SK-N-SH treated with all-trans-retinoic acid at 6 μM for 48 hours (cell line): ENCODE data around the gene PITPNC1.

Experiments used
- ATAC-seq: fragments of 200-7000 bp; cut with Tn5 transposase; 3 replicates; pipeline ENCODE4 v1.9.1; 2020; ENCODE audit warnings: mild to moderate bottlenecking, moderate library complexity
- ARNTL ChIP-seq: fragments of 450-650 bp; formaldehyde crosslinking; IDR thresholded peaks from 2 replicates; pipeline ENCODE4 v1.5.0; 2020; ENCODE audit warnings: low read depth, mild to moderate bottlenecking, moderate library complexity, borderline replicate concordance
- BACH2 ChIP-seq: fragments of 250-450 bp; sonication (Bioruptor Pico); IDR thresholded peaks from 2 replicates; pipeline ENCODE4 v1.9.0; 2021; ENCODE audit warnings: mild to moderate bottlenecking, borderline replicate concordance
- CREB5 ChIP-seq: fragments of 250-450 bp; sonication (Bioruptor Pico); IDR thresholded peaks from 2 replicates; pipeline ENCODE4 v1.5.1; 2020; ENCODE audit warnings: low read depth, mild to moderate bottlenecking, moderate library complexity
- CSDC2 ChIP-seq: fragments of 250-450 bp; sonication (Bioruptor Pico); IDR thresholded peaks from 2 replicates; pipeline ENCODE4 v1.5.0; 2020; ENCODE audit warnings: mild to moderate bottlenecking, moderate library complexity
- CSRNP3 ChIP-seq: fragments of 250-450 bp; sonication (Bioruptor Pico); IDR thresholded peaks from 2 replicates; pipeline ENCODE4 v1.5.1; 2021; ENCODE audit warnings: mild to moderate bottlenecking, moderate library complexity
- ESRRG ChIP-seq: fragments of 250-450 bp; sonication (Bioruptor Pico); IDR thresholded peaks from 2 replicates; pipeline ENCODE4 v1.6.1; 2021; ENCODE audit warnings: mild to moderate bottlenecking
- GLIS3 ChIP-seq: fragments of 250-450 bp; sonication (Bioruptor Pico); IDR thresholded peaks from 2 replicates; pipeline ENCODE4 v1.5.0; 2020; ENCODE audit warnings: mild to moderate bottlenecking, moderate library complexity
- ISL1 ChIP-seq: fragments of 250-450 bp; sonication (Bioruptor Pico); IDR thresholded peaks from 2 replicates; pipeline ENCODE4 v2.1.2; 2022; ENCODE audit warnings: mild to moderate bottlenecking, moderate library complexity
- OSR1 ChIP-seq: fragments of 250-450 bp; sonication (Bioruptor Pico); IDR thresholded peaks from 2 replicates; pipeline ENCODE4 v1.8.0; 2022; ENCODE audit warnings: moderate library complexity, mild to moderate bottlenecking, inconsistent platforms
- POU6F1 ChIP-seq: fragments of 250-450 bp; sonication (Bioruptor Pico); IDR thresholded peaks from 2 replicates; pipeline ENCODE4 v1.8.0; 2021; ENCODE audit warnings: low read depth, mild to moderate bottlenecking, moderate library complexity, borderline replicate concordance
- PPARA ChIP-seq: fragments of 250-450 bp; sonication (Bioruptor Pico); IDR thresholded peaks from 2 replicates; pipeline ENCODE4 v1.5.0; 2020; ENCODE audit warnings: mild to moderate bottlenecking, borderline replicate concordance
- RARB ChIP-seq: fragments of 250-450 bp; sonication (Bioruptor Pico); IDR thresholded peaks from 2 replicates; pipeline ENCODE4 v1.8.0; 2021; ENCODE audit warnings: mild to moderate bottlenecking, moderate library complexity
- SNAI2 ChIP-seq: fragments of 250-450 bp; sonication (Bioruptor Pico); IDR thresholded peaks from 2 replicates; pipeline ENCODE4 v1.5.0; 2020; ENCODE audit warnings: mild to moderate bottlenecking, moderate library complexity
- TCF4 ChIP-seq: fragments of 250-450 bp; sonication (Bioruptor Pico); IDR thresholded peaks from 2 replicates; pipeline ENCODE4 v1.8.0; 2021; ENCODE audit warnings: mild to moderate bottlenecking, moderate library complexity, borderline replicate concordance
- TOX ChIP-seq: fragments of 250-450 bp; sonication (Bioruptor Pico); IDR thresholded peaks from 2 replicates; pipeline ENCODE4 v1.8.0; 2021; ENCODE audit warnings: mild to moderate bottlenecking, moderate library complexity, borderline replicate concordance
- TSHZ2 ChIP-seq: fragments of 250-450 bp; sonication (Bioruptor Pico); IDR thresholded peaks from 2 replicates; pipeline ENCODE4 v1.5.0; 2020; ENCODE audit warnings: mild to moderate bottlenecking, moderate library complexity
- ZC3H10 ChIP-seq: fragments of 250-450 bp; sonication (Bioruptor Pico); IDR thresholded peaks from 2 replicates; pipeline ENCODE4 v1.5.1; 2021; ENCODE audit warnings: mild to moderate bottlenecking, moderate library complexity
- ZFP3 ChIP-seq: fragments of 250-450 bp; sonication (Bioruptor Pico); IDR thresholded peaks from 2 replicates; pipeline ENCODE4 v1.5.0; 2020; ENCODE audit warnings: mild to moderate bottlenecking, moderate library complexity
- ZFP30 ChIP-seq: fragments of 450-650 bp; formaldehyde crosslinking; IDR thresholded peaks from 2 replicates; pipeline ENCODE4 v1.5.0; 2022; ENCODE audit warnings: mild to moderate bottlenecking, moderate library complexity
- ZNF70 ChIP-seq: fragments of 450-650 bp; formaldehyde crosslinking; IDR thresholded peaks from 2 replicates; pipeline ENCODE4 v1.5.0; 2020; ENCODE audit warnings: mild to moderate bottlenecking, moderate library complexity
- ZNF8 ChIP-seq: fragments of 450-650 bp; formaldehyde crosslinking; IDR thresholded peaks from 2 replicates; pipeline ENCODE4 v1.5.0; 2020; ENCODE audit warnings: mild to moderate bottlenecking, moderate library complexity
- TF ChIP-seq, protein P1 (sequence below): fragments of 250-450 bp; sonication (Bioruptor Pico); IDR thresholded peaks from 2 replicates; pipeline ENCODE4 v1.8.0; 2020; ENCODE audit warnings: mild to moderate bottlenecking, moderate library complexity, borderline replicate concordance

PITPNC1 gene

GRCh38 chr17:67619555-67619954, 242.5 kb downstream of the PITPNC1 start:
- ATAC-seq = no peak
- TF ChIP-seq OSR1 (CRISPR knock-in tag) (no peak), ZC3H10 (CRISPR knock-in tag) (no peak), CREB5 (CRISPR knock-in tag) (no peak), TOX (CRISPR knock-in tag) (no peak), GLIS3 (no peak), ISL1 (CRISPR knock-in tag) (no peak), BACH2 (no peak), ZNF70 (CRISPR knock-in tag) (no peak), SNAI2 (CRISPR knock-in tag) (no peak)

- no peak for ATAC-seq
- TF ChIP-seq ZFP30 (CRISPR knock-in tag) (no peak), PPARA (CRISPR knock-in tag) (no peak), ZNF70 (CRISPR knock-in tag) (no peak), RARB (CRISPR knock-in tag) (no peak), ZNF8 (CRISPR knock-in tag) (no peak), ARNTL (no peak), GLIS3 (no peak), ISL1 (CRISPR knock-in tag) (no peak), POU6F1 (CRISPR knock-in tag) (no peak), ESRRG (CRISPR knock-in tag) (no peak), OSR1 (CRISPR knock-in tag) (no peak), ZC3H10 (CRISPR knock-in tag) (no peak)
- TF ChIP-seq, protein P1, sequence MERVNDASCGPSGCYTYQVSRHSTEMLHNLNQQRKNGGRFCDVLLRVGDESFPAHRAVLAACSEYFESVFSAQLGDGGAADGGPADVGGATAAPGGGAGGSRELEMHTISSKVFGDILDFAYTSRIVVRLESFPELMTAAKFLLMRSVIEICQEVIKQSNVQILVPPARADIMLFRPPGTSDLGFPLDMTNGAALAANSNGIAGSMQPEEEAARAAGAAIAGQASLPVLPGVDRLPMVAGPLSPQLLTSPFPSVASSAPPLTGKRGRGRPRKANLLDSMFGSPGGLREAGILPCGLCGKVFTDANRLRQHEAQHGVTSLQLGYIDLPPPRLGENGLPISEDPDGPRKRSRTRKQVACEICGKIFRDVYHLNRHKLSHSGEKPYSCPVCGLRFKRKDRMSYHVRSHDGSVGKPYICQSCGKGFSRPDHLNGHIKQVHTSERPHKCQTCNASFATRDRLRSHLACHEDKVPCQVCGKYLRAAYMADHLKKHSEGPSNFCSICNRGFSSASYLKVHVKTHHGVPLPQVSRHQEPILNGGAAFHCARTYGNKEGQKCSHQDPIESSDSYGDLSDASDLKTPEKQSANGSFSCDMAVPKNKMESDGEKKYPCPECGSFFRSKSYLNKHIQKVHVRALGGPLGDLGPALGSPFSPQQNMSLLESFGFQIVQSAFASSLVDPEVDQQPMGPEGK (CRISPR knock-in tag) = no peak
Observed at GRCh38 chr17:67620088-67620487, 243.0 kb downstream of the PITPNC1 start.

DNA sequence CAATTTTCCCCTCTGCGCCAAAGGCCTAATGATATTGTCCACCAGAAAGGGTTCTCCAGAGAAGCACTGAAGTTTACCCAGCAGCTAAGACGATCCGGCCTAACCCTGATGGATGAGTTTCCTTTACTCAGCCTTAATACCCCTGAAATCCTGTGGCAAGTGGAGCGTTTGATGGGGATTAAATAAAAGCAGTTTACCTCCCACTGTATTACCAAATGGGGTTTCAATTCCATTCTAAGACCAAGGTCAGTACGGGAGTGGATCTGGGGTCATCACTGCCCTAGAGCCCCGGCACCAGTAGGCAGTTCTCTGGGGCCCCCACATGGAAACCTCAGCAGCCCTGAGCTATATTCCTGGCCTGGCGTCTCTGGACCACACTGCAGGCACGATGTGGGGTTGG, 243.6 kb downstream of the PITPNC1 start:
- TF ChIP-seq ZFP3 (CRISPR knock-in tag) (no peak), BACH2 (no peak), TCF4 (CRISPR knock-in tag) (no peak), ZC3H10 (CRISPR knock-in tag) (no peak), ZFP30 (CRISPR knock-in tag) (no peak), POU6F1 (CRISPR knock-in tag) (no peak), TOX (CRISPR knock-in tag) (no peak), TSHZ2 (CRISPR knock-in tag) (no peak), CSRNP3 (CRISPR knock-in tag) (no peak), ESRRG (CRISPR knock-in tag) (no peak), ARNTL (no peak), ZNF70 (CRISPR knock-in tag) (no peak), CSDC2 (CRISPR knock-in tag) (no peak)
- TF ChIP-seq, protein P1 (CRISPR knock-in tag) = no peak

More for the DNA sequence above, 243.6 kb downstream of the PITPNC1 start:
- ATAC-seq = no peak
